Measurements from ENCODE around the gene GALNT14. TPM values are rescaled to one million over a fixed set of nuclear protein-coding genes. Genes with fewer than 3 reads are reported as not detected.
A peak's percentile ranks its signal among the peaks of the same experiment; 100 is the strongest.

Gene GALNT14
- total and polyA plus RNA-seq, 2 donors: 1.3 to 2.1 TPM

DNA sequence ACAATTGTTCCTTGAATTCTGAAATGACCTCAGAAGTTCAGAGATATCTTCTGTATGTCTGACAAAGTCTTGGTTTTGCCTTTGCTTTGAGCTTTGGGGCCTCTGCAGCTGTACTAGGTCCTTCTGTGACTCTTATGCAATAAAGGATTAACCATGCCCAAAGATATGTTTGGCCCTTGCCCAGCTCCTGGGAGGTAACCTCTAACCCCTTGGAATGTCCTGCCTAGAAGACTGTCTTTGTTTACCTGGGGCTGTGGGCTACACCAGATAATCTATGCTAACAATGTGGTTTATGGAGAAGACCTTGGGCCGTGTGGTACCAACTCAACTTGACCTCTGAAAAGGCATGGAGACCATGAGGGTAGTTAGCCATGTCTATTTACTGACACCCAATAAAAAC is 190.1 kb downstream of the GALNT14 start:
- Histone ChIP-seq H3K27me3 (ENCODE audit: control insufficient read depth in 2 of 2, insufficient read depth in 1 of 2, low read length in 1 of 2) (no peaks in the 10 kb centered on the region), H3K4me1 (ENCODE audit: control insufficient read depth in 2 of 2, insufficient read depth in 2 of 2, low read length in 2 of 2) (no peaks in the 10 kb centered on the region), H3K9me3 (ENCODE audit: control insufficient read depth in 2 of 2, insufficient read depth in 1 of 2, low read length in 1 of 2) (no peaks in the 10 kb centered on the region), H3K36me3 (ENCODE audit: control insufficient read depth in 2 of 2, insufficient read depth in 2 of 2, low read length in 1 of 2) (no peaks in the 10 kb centered on the region), H3K4me3 (ENCODE audit: low read length in 2 of 2) (no peak overlapping the region), H3K27ac (ENCODE audit: low read depth in 1 of 2, low read length in 1 of 2) (no peak overlapping the region)
- 92% methylated on average over 1 of the region's 1 CpG for WGBS
- DNase-seq (ENCODE audit: low read depth in 6 of 9, low spot score in 9 of 9): no peak

DNA sequence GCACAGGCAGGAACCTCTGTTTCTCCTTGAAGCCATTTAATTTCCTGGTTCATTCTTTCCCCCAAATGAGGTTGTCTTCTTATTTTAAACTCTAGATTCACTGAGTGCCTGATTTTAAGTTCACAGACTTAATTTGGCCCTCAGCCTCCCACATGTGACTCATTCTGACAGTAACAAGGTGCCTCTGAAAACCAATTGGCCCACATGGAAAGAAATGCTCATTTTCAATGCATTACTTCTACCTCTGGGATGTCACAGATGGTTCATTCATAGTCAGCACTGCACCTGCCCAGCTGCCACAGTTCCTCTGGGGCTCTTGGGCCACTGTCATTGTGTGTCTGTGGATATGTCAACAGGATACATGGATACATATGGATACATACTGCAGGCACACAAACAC is 190.6 kb downstream of the GALNT14 start:
- H3K36me3 ChIP-seq (ENCODE audit: control insufficient read depth in 2 of 2, insufficient read depth in 2 of 2, low read length in 1 of 2): no peaks in the 10 kb centered on the region
- no peak overlapping the region for H3K27ac ChIP-seq (ENCODE audit: low read depth in 1 of 2, low read length in 1 of 2)
- DNase-seq (ENCODE audit: low read depth in 6 of 9, low spot score in 9 of 9): no peak
- H3K4me3 ChIP-seq (ENCODE audit: low read length in 2 of 2): no peak overlapping the region
- H3K9me3 ChIP-seq (ENCODE audit: control insufficient read depth in 2 of 2, insufficient read depth in 1 of 2, low read length in 1 of 2): no peaks in the 10 kb centered on the region
- no peaks in the 10 kb centered on the region for H3K4me1 ChIP-seq (ENCODE audit: control insufficient read depth in 2 of 2, insufficient read depth in 2 of 2, low read length in 2 of 2)
- H3K27me3 ChIP-seq (ENCODE audit: control insufficient read depth in 2 of 2, insufficient read depth in 1 of 2, low read length in 1 of 2): no peaks in the 10 kb centered on the region

- Histone ChIP-seq H3K27me3 (ENCODE audit: control insufficient read depth in 2 of 2, insufficient read depth in 1 of 2, low read length in 1 of 2) (no peaks in the 10 kb centered on the region), H3K27ac (ENCODE audit: low read depth in 1 of 2, low read length in 1 of 2) (no peak overlapping the region), H3K4me3 (ENCODE audit: low read length in 2 of 2) (no peak overlapping the region), H3K4me1 (ENCODE audit: control insufficient read depth in 2 of 2, insufficient read depth in 2 of 2, low read length in 2 of 2) (peaks cover 0 to 6% of the 10 kb centered on the region in 2 donors), H3K9me3 (ENCODE audit: control insufficient read depth in 2 of 2, insufficient read depth in 1 of 2, low read length in 1 of 2) (peaks cover 0 to 2% of the 10 kb centered on the region in 2 donors), H3K36me3 (ENCODE audit: control insufficient read depth in 2 of 2, insufficient read depth in 2 of 2, low read length in 1 of 2) (no peaks in the 10 kb centered on the region)
- no peak for DNase-seq (ENCODE audit: low read depth in 6 of 9, low spot score in 9 of 9)
- WGBS: 80% methylated on average over 5 of the region's 5 CpGs
Observed at GRCh38 chr2:30942419-30942818, 195.8 kb downstream of the GALNT14 start.

GRCh38 chr2:30940839-30941238 is 197.4 kb downstream of the GALNT14 start:
- Histone ChIP-seq H3K4me3 (ENCODE audit: low read length in 2 of 2) (no peak overlapping the region), H3K27ac (ENCODE audit: low read depth in 1 of 2, low read length in 1 of 2) (no peak overlapping the region), H3K36me3 (ENCODE audit: control insufficient read depth in 2 of 2, insufficient read depth in 2 of 2, low read length in 1 of 2) (no peaks in the 10 kb centered on the region), H3K27me3 (ENCODE audit: control insufficient read depth in 2 of 2, insufficient read depth in 1 of 2, low read length in 1 of 2) (no peaks in the 10 kb centered on the region), H3K4me1 (ENCODE audit: control insufficient read depth in 2 of 2, insufficient read depth in 2 of 2, low read length in 2 of 2) (peaks cover 0 to 6% of the 10 kb centered on the region in 2 donors), H3K9me3 (ENCODE audit: control insufficient read depth in 2 of 2, insufficient read depth in 1 of 2, low read length in 1 of 2) (peaks cover 0 to 2% of the 10 kb centered on the region in 2 donors)
- DNase-seq (ENCODE audit: low read depth in 6 of 9, low spot score in 9 of 9): no peak
- 94% methylated on average over 2 of the region's 2 CpGs for WGBS

GRCh38 chr2:30939364-30939763 is 198.9 kb downstream of the GALNT14 start:
- Histone ChIP-seq H3K4me3 (ENCODE audit: low read length in 2 of 2) (no peak overlapping the region), H3K9me3 (ENCODE audit: control insufficient read depth in 2 of 2, insufficient read depth in 1 of 2, low read length in 1 of 2) (peaks cover 0 to 2% of the 10 kb centered on the region in 2 donors), H3K4me1 (ENCODE audit: control insufficient read depth in 2 of 2, insufficient read depth in 2 of 2, low read length in 2 of 2) (peaks cover 0 to 6% of the 10 kb centered on the region in 2 donors), H3K36me3 (ENCODE audit: control insufficient read depth in 2 of 2, insufficient read depth in 2 of 2, low read length in 1 of 2) (no peaks in the 10 kb centered on the region), H3K27me3 (ENCODE audit: control insufficient read depth in 2 of 2, insufficient read depth in 1 of 2, low read length in 1 of 2) (no peaks in the 10 kb centered on the region), H3K27ac (ENCODE audit: low read depth in 1 of 2, low read length in 1 of 2) (no peak overlapping the region)
- no peak for DNase-seq (ENCODE audit: low read depth in 6 of 9, low spot score in 9 of 9)
- 95% methylated on average over 4 of the region's 4 CpGs for WGBS

GRCh38 chr2:30938196-30938595 is 200.0 kb downstream of the GALNT14 start:
- H3K36me3 ChIP-seq (ENCODE audit: control insufficient read depth in 2 of 2, insufficient read depth in 2 of 2, low read length in 1 of 2): no peaks in the 10 kb centered on the region
- WGBS: 95% methylated on average over 1 of the region's 1 CpG
- peaks cover 0 to 9% of the 10 kb centered on the region in 2 donors for H3K4me1 ChIP-seq (ENCODE audit: control insufficient read depth in 2 of 2, insufficient read depth in 2 of 2, low read length in 2 of 2)
- H3K9me3 ChIP-seq (ENCODE audit: control insufficient read depth in 2 of 2, insufficient read depth in 1 of 2, low read length in 1 of 2): peaks cover 0 to 2% of the 10 kb centered on the region in 2 donors
- DNase-seq (ENCODE audit: low read depth in 6 of 9, low spot score in 9 of 9): peak in 2 of 9 donors; percentile 11 to 30
- H3K27ac ChIP-seq (ENCODE audit: low read depth in 1 of 2, low read length in 1 of 2): no peak overlapping the region
- H3K27me3 ChIP-seq (ENCODE audit: control insufficient read depth in 2 of 2, insufficient read depth in 1 of 2, low read length in 1 of 2): no peaks in the 10 kb centered on the region
- no peak overlapping the region for H3K4me3 ChIP-seq (ENCODE audit: low read length in 2 of 2)

GRCh38 chr2:30936977-30937376 is 201.3 kb downstream of the GALNT14 start:
- Histone ChIP-seq H3K4me1 (ENCODE audit: control insufficient read depth in 2 of 2, insufficient read depth in 2 of 2, low read length in 2 of 2) (peaks cover 0 to 15% of the 10 kb centered on the region in 2 donors), H3K9me3 (ENCODE audit: control insufficient read depth in 2 of 2, insufficient read depth in 1 of 2, low read length in 1 of 2) (peaks cover 0 to 2% of the 10 kb centered on the region in 2 donors), H3K27ac (ENCODE audit: low read depth in 1 of 2, low read length in 1 of 2) (no peak overlapping the region), H3K36me3 (ENCODE audit: control insufficient read depth in 2 of 2, insufficient read depth in 2 of 2, low read length in 1 of 2) (no peaks in the 10 kb centered on the region), H3K27me3 (ENCODE audit: control insufficient read depth in 2 of 2, insufficient read depth in 1 of 2, low read length in 1 of 2) (no peaks in the 10 kb centered on the region), H3K4me3 (ENCODE audit: low read length in 2 of 2) (no peak overlapping the region)
- WGBS: 96% methylated on average over 2 of the region's 2 CpGs
- DNase-seq (ENCODE audit: low read depth in 6 of 9, low spot score in 9 of 9): no peak

GRCh38 chr2:30935795-30936194 is 202.4 kb downstream of the GALNT14 start:
- Histone ChIP-seq H3K36me3 (ENCODE audit: control insufficient read depth in 2 of 2, insufficient read depth in 2 of 2, low read length in 1 of 2) (no peaks in the 10 kb centered on the region), H3K27me3 (ENCODE audit: control insufficient read depth in 2 of 2, insufficient read depth in 1 of 2, low read length in 1 of 2) (no peaks in the 10 kb centered on the region), H3K4me3 (ENCODE audit: low read length in 2 of 2) (no peak overlapping the region), H3K27ac (ENCODE audit: low read depth in 1 of 2, low read length in 1 of 2) (no peak overlapping the region), H3K9me3 (ENCODE audit: control insufficient read depth in 2 of 2, insufficient read depth in 1 of 2, low read length in 1 of 2) (peaks cover 0 to 2% of the 10 kb centered on the region in 2 donors), H3K4me1 (ENCODE audit: control insufficient read depth in 2 of 2, insufficient read depth in 2 of 2, low read length in 2 of 2) (peaks cover 0 to 15% of the 10 kb centered on the region in 2 donors)
- no peak for DNase-seq (ENCODE audit: low read depth in 6 of 9, low spot score in 9 of 9)
- 75% methylated on average over 8 of the region's 8 CpGs for WGBS

- Histone ChIP-seq H3K36me3 (ENCODE audit: control insufficient read depth in 2 of 2, insufficient read depth in 2 of 2, low read length in 1 of 2) (no peaks in the 10 kb centered on the region), H3K4me3 (ENCODE audit: low read length in 2 of 2) (no peak overlapping the region), H3K27me3 (ENCODE audit: control insufficient read depth in 2 of 2, insufficient read depth in 1 of 2, low read length in 1 of 2) (no peaks in the 10 kb centered on the region), H3K4me1 (ENCODE audit: control insufficient read depth in 2 of 2, insufficient read depth in 2 of 2, low read length in 2 of 2) (peaks cover 0 to 15% of the 10 kb centered on the region in 2 donors), H3K9me3 (ENCODE audit: control insufficient read depth in 2 of 2, insufficient read depth in 1 of 2, low read length in 1 of 2) (no peaks in the 10 kb centered on the region), H3K27ac (ENCODE audit: low read depth in 1 of 2, low read length in 1 of 2) (no peak overlapping the region)
- DNase-seq (ENCODE audit: low read depth in 6 of 9, low spot score in 9 of 9): no peak
- 89% methylated on average over 7 of the region's 7 CpGs for WGBS
Observed at GRCh38 chr2:30934066-30934465, 204.2 kb downstream of the GALNT14 start.

DNA sequence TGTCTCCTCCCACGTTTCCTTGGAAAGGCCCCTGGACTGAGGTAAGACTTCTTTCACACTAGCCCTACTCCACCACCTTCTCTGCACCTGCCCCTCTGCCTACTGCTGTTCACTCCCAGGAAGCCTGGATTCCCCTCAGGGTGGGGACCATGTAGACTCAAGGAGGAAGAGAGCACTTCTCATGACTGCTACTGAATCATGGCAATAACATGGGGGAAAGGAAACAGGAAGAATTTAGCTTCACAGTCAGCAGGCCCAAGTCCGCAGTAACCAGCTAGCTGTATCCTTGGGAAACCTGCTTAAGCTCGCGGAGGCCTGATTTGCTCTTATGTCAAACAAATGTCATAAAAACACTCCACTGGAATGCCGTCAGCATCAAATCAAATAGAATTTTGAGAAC is 204.7 kb downstream of the GALNT14 start:
- H3K9me3 ChIP-seq (ENCODE audit: control insufficient read depth in 2 of 2, insufficient read depth in 1 of 2, low read length in 1 of 2): no peaks in the 10 kb centered on the region
- no peaks in the 10 kb centered on the region for H3K27me3 ChIP-seq (ENCODE audit: control insufficient read depth in 2 of 2, insufficient read depth in 1 of 2, low read length in 1 of 2)
- H3K36me3 ChIP-seq (ENCODE audit: control insufficient read depth in 2 of 2, insufficient read depth in 2 of 2, low read length in 1 of 2): no peaks in the 10 kb centered on the region
- H3K4me1 ChIP-seq (ENCODE audit: control insufficient read depth in 2 of 2, insufficient read depth in 2 of 2, low read length in 2 of 2): peaks cover 0 to 15% of the 10 kb centered on the region in 2 donors
- no peak overlapping the region for H3K27ac ChIP-seq (ENCODE audit: low read depth in 1 of 2, low read length in 1 of 2)
- WGBS: 79% methylated on average over 5 of the region's 5 CpGs
- no peak for DNase-seq (ENCODE audit: low read depth in 6 of 9, low spot score in 9 of 9)
- H3K4me3 ChIP-seq (ENCODE audit: low read length in 2 of 2): no peak overlapping the region
